ENCODE measurements around the gene CCDC57. TPM values are rescaled to one million over a fixed set of nuclear protein-coding genes. Genes with fewer than 3 reads are reported as not detected.

CCDC57 gene
- total RNA-seq, 2 experiments from 2014 or later = 56.6 to 64.2 TPM

- H3K27me3 Mint-ChIP-seq = no peaks in the 10 kb centered on the region
- CTCF ChIA-PET = interaction anchor here (2.8 kb wide), 1 partner anchor 73 kb away, joined by 18 read pairs; the partner anchor contains the start of gene RAC3
- H3K4me1 Mint-ChIP-seq (ENCODE audit: low read depth) = peaks cover 26% of the 10 kb centered on the region
- POLR2A ChIA-PET = interaction anchor here (0.5 to 2.6 kb wide), 4 partner anchors 38 to 560 kb away, joined by 3 to 11 read pairs (median 4); partner anchors contain the start of genes CCDC57 and DUS1L
- ATAC-seq (no peak), DNase-seq (no peak)
- no peak overlapping the region for H3K27ac Mint-ChIP-seq
- no peak overlapping the region for H3K4me3 Mint-ChIP-seq
- H3K36me3 Mint-ChIP-seq (ENCODE audit: low read depth) = peaks cover 12% of the 10 kb centered on the region
- no peak for TF ChIP-seq CTCF (IDR thresholded peaks at IDR 0.05)
- intact Hi-C loops (cut with micrococcal nuclease) = no loop called here
- H3K9me3 Mint-ChIP-seq = no peaks in the 10 kb centered on the region
Observed at GRCh38 chr17:82103553-82104451, 108.8 kb downstream of the CCDC57 start.

- ChIA-PET CTCF (interaction anchor here (0.7 to 1.3 kb wide), 2 partner anchors 8 to 690 kb away, joined by 3 to 4 read pairs; no protein-coding TSS in a partner anchor), POLR2A (interaction anchor here (1.1 kb wide), 1 partner anchor 22 kb away, joined by 3 read pairs; no protein-coding TSS in a partner anchor)
- H3K27me3 Mint-ChIP-seq = no peaks in the 10 kb centered on the region
- peaks cover 11% of the 10 kb centered on the region for H3K36me3 Mint-ChIP-seq (ENCODE audit: low read depth)
- DNase-seq (no peak), ATAC-seq (no peak)
- peak overlapping the region; percentile 52 for H3K27ac Mint-ChIP-seq
- no peak for TF ChIP-seq CTCF (IDR thresholded peaks at IDR 0.05)
- no peak overlapping the region for H3K4me3 Mint-ChIP-seq
- H3K4me1 Mint-ChIP-seq (ENCODE audit: low read depth) = peaks cover 21% of the 10 kb centered on the region
- no peaks in the 10 kb centered on the region for H3K9me3 Mint-ChIP-seq
- intact Hi-C loops (cut with micrococcal nuclease) = no loop called here
Observed at GRCh38 chr17:82101767-82102679, 110.6 kb downstream of the CCDC57 start.

GRCh38 chr17:82101301-82101715 is 111.3 kb downstream of the CCDC57 start:
- H3K27ac Mint-ChIP-seq = peak overlapping the region; percentile 66
- no peaks in the 10 kb centered on the region for H3K9me3 Mint-ChIP-seq
- peaks cover 14% of the 10 kb centered on the region for H3K36me3 Mint-ChIP-seq (ENCODE audit: low read depth)
- no peak for DNase-seq
- intact Hi-C loops (cut with micrococcal nuclease) = no loop called here
- TF ChIP-seq CTCF (IDR thresholded peaks at IDR 0.05) = no peak
- peak overlapping the region; percentile 15 for H3K4me3 Mint-ChIP-seq
- H3K4me1 Mint-ChIP-seq (ENCODE audit: low read depth) = peaks cover 18% of the 10 kb centered on the region
- ATAC-seq = no peak
- H3K27me3 Mint-ChIP-seq = no peaks in the 10 kb centered on the region
- ChIA-PET POLR2A (interaction anchor here (0.6 kb wide), 1 partner anchor 253 kb away, joined by 3 read pairs; no protein-coding TSS in a partner anchor), CTCF (interaction anchor here (1.3 kb wide), 1 partner anchor 9 kb away, joined by 4 read pairs; no protein-coding TSS in a partner anchor)

GRCh38 chr17:82100502-82101298 is 111.9 kb downstream of the CCDC57 start:
- H3K4me3 Mint-ChIP-seq = peak overlapping the region; percentile 80
- H3K27me3 Mint-ChIP-seq = no peaks in the 10 kb centered on the region
- peaks cover 19% of the 10 kb centered on the region for H3K4me1 Mint-ChIP-seq (ENCODE audit: low read depth)
- DNase-seq (no peak), ATAC-seq (no peak)
- ChIA-PET POLR2A (interaction anchor here (0.6 to 1.4 kb wide), 2 partner anchors 50 to 253 kb away, joined by 3 read pairs; no protein-coding TSS in a partner anchor), CTCF (interaction anchor here (1.3 to 2.0 kb wide), 2 partner anchors 9 to 79 kb away, joined by 4 to 6 read pairs; no protein-coding TSS in a partner anchor)
- peaks cover 18% of the 10 kb centered on the region for H3K36me3 Mint-ChIP-seq (ENCODE audit: low read depth)
- peak overlapping the region; percentile 90 for H3K27ac Mint-ChIP-seq
- intact Hi-C loops (cut with micrococcal nuclease) = no loop called here
- no peak for TF ChIP-seq CTCF (IDR thresholded peaks at IDR 0.05)
- no peaks in the 10 kb centered on the region for H3K9me3 Mint-ChIP-seq

Measured in activated CD8-positive, alpha-beta T cell treated with anti-CD3 and anti-CD28 coated beads for 36 hours (primary cell).